DMS79 (cell line): ENCODE data around the gene PIAS1.
"Not testable (repeated sequence)": the region's sequence is repeated elsewhere in the genome, so short reads cannot be mapped to it uniquely, and the experiment has no call there.

Experiments
- DNase-seq: peaks from one replicate; lab custom pipeline; 2025; lab: John Stamatoyannopoulos, UW

The PIAS1 gene

GRCh38 chr15:68034719-68035293 lies 19.3 kb upstream of the PIAS1 start:
- DNase-seq: no peak

- DNase-seq: no peak
Observed at GRCh38 chr15:68038246-68038645, 15.9 kb upstream of the PIAS1 start.

- no peak for DNase-seq
Observed at GRCh38 chr15:68040144-68040543, 14.0 kb upstream of the PIAS1 start.

GRCh38 chr15:68042156-68042854 lies 11.8 kb upstream of the PIAS1 start:
- no peak for DNase-seq

GRCh38 chr15:68042855-68043222 lies 11.3 kb upstream of the PIAS1 start:
- DNase-seq: no peak

GRCh38 chr15:68045289-68046265 lies 8.5 kb upstream of the PIAS1 start:
- no peak for DNase-seq

GRCh38 chr15:68047826-68048225 lies 6.3 kb upstream of the PIAS1 start:
- DNase-seq: no peak

GRCh38 chr15:68051109-68051508 lies 3.0 kb upstream of the PIAS1 start:
- no peak for DNase-seq

- DNase-seq: no peak
Observed at GRCh38 chr15:68051907-68052306, 2.2 kb upstream of the PIAS1 start.

GRCh38 chr15:68052431-68052830 lies 1.7 kb upstream of the PIAS1 start:
- DNase-seq: no peak

- no peak for DNase-seq
Observed at GRCh38 chr15:68053001-68053400, 1.1 kb upstream of the PIAS1 start.

- DNase-seq: peak; percentile 5
Observed at GRCh38 chr15:68054628-68055223, 611 bp downstream of the PIAS1 start.

GRCh38 chr15:68055224-68055705 lies 1.1 kb downstream of the PIAS1 start:
- DNase-seq: no peak

- DNase-seq: no peak
Observed at GRCh38 chr15:68056097-68056865, 2.2 kb downstream of the PIAS1 start.

GRCh38 chr15:68057034-68057433 lies 2.9 kb downstream of the PIAS1 start:
- no peak for DNase-seq

GRCh38 chr15:68057758-68058157 lies 3.6 kb downstream of the PIAS1 start:
- DNase-seq: no peak

GRCh38 chr15:68058970-68059369 lies 4.9 kb downstream of the PIAS1 start:
- not testable (repeated sequence) for DNase-seq

- DNase-seq: no peak
Observed at GRCh38 chr15:68059630-68060029, 5.5 kb downstream of the PIAS1 start.

- no peak for DNase-seq
Observed at GRCh38 chr15:68061171-68061570, 7.1 kb downstream of the PIAS1 start.

GRCh38 chr15:68061602-68062001 lies 7.5 kb downstream of the PIAS1 start:
- DNase-seq: no peak

GRCh38 chr15:68062214-68062613 lies 8.1 kb downstream of the PIAS1 start:
- no peak for DNase-seq
